ENCODE measurements around the gene ZNF709. TPM values are rescaled to one million over a fixed set of nuclear protein-coding genes. Genes with fewer than 3 reads are reported as not detected.
"Not testable (repeated sequence)": the region's sequence is repeated elsewhere in the genome, so short reads cannot be mapped to it uniquely, and the experiment has no call there.

Gene ZNF709
- polyA plus RNA-seq, 3 donors = 0.15 to 0.28 (median 0.19) TPM

GRCh38 chr19:12465211-12465610 is 19.4 kb downstream of the ZNF709 start:
- peaks cover 0 to 32% of the 10 kb centered on the region in 2 donors for H3K36me3 ChIP-seq (replicated peaks in 1 of 2; ENCODE audit: control insufficient read depth in 1 of 2, insufficient read depth in 2 of 2, low read length in 2 of 2)
- WGBS (ENCODE audit: insufficient coverage) = no CpG with 5 or more reads among the region's 5 CpGs
- DNase-seq = no peak
- Mint-ChIP-seq H3K27me3 (ENCODE audit: low read depth in 3 of 3) (peaks cover 0 to 2% (median 0%) of the 10 kb centered on the region in 3 donors), H3K4me3 (no peak overlapping the region), H3K9me3 (peaks cover 32 to 82% (median 68%) of the 10 kb centered on the region in 7 donors), H3K27ac (no peak overlapping the region), H3K4me1 (no peaks in the 10 kb centered on the region), H3K36me3 (peaks cover 8 to 27% of the 10 kb centered on the region in 2 donors)
- no peaks in the 10 kb centered on the region for H4K20me1 ChIP-seq (ENCODE audit: insufficient read depth, low read length)
- no peak overlapping the region for H3K4me2 ChIP-seq (replicated peaks; ENCODE audit: extremely low read depth, low read length, poor library complexity, severe bottlenecking)
- intact Hi-C loops (cut with micrococcal nuclease) = no loop called here
- no peak for TF ChIP-seq CTCF (IDR thresholded peaks at IDR 0.05)
- H3K4me1 ChIP-seq (ENCODE audit: control insufficient read depth in 1 of 2, insufficient read depth in 2 of 2, low read length in 2 of 2) = no peaks in the 10 kb centered on the region
- no peaks in the 10 kb centered on the region for H3K79me2 ChIP-seq (ENCODE audit: insufficient read depth, low read length)
- no peak overlapping the region for H3K9ac ChIP-seq (ENCODE audit: insufficient read depth, low read length, poor library complexity, severe bottlenecking)
- no peak overlapping the region for H3K27ac ChIP-seq (ENCODE audit: low read depth in 1 of 2, low read length in 2 of 2)
- H3K4me3 ChIP-seq (replicated peaks in 1 of 3; ENCODE audit: low read depth in 2 of 3, low read length in 3 of 3) = peak overlapping the region in 1 of 3 experiments; percentile 32
- no peak overlapping the region for H2AFZ ChIP-seq (ENCODE audit: insufficient read depth, low read depth, low read length, poor library complexity, severe bottlenecking)
- H3K27me3 ChIP-seq (ENCODE audit: control insufficient read depth in 2 of 2, insufficient read depth in 2 of 2, low read length in 2 of 2) = no peaks in the 10 kb centered on the region
- peaks cover 52 to 79% of the 10 kb centered on the region in 2 donors for H3K9me3 ChIP-seq (replicated peaks in 1 of 2; ENCODE audit: control insufficient read depth in 1 of 2, insufficient read depth in 1 of 2, low read length in 2 of 2)

- H3K9me3 ChIP-seq (replicated peaks in 1 of 2; ENCODE audit: control insufficient read depth in 1 of 2, insufficient read depth in 1 of 2, low read length in 2 of 2) = peaks cover 52 to 79% of the 10 kb centered on the region in 2 donors
- intact Hi-C loops (cut with micrococcal nuclease) = no loop called here
- H3K79me2 ChIP-seq (ENCODE audit: insufficient read depth, low read length) = no peaks in the 10 kb centered on the region
- peak overlapping the region in 1 of 3 experiments; percentile 32 for H3K4me3 ChIP-seq (replicated peaks in 1 of 3; ENCODE audit: low read depth in 2 of 3, low read length in 3 of 3)
- H3K36me3 Mint-ChIP-seq = peaks cover 8 to 23% of the 10 kb centered on the region in 2 donors
- H3K27ac ChIP-seq (ENCODE audit: low read depth in 1 of 2, low read length in 2 of 2) = no peak overlapping the region
- H4K20me1 ChIP-seq (ENCODE audit: insufficient read depth, low read length) = no peaks in the 10 kb centered on the region
- H3K36me3 ChIP-seq (replicated peaks in 1 of 2; ENCODE audit: control insufficient read depth in 1 of 2, insufficient read depth in 2 of 2, low read length in 2 of 2) = peaks cover 0 to 32% of the 10 kb centered on the region in 2 donors
- no peak for TF ChIP-seq CTCF (IDR thresholded peaks at IDR 0.05)
- H3K27ac Mint-ChIP-seq = no peak overlapping the region
- H3K27me3 ChIP-seq (ENCODE audit: control insufficient read depth in 2 of 2, insufficient read depth in 2 of 2, low read length in 2 of 2) = no peaks in the 10 kb centered on the region
- no peak for DNase-seq
- peaks cover 0 to 2% (median 0%) of the 10 kb centered on the region in 3 donors for H3K27me3 Mint-ChIP-seq (ENCODE audit: low read depth in 3 of 3)
- no peak overlapping the region for H3K4me2 ChIP-seq (replicated peaks; ENCODE audit: extremely low read depth, low read length, poor library complexity, severe bottlenecking)
- peaks cover 29 to 82% (median 68%) of the 10 kb centered on the region in 7 donors for H3K9me3 Mint-ChIP-seq
- H3K4me3 Mint-ChIP-seq = no peak overlapping the region
- no peak overlapping the region for H2AFZ ChIP-seq (ENCODE audit: insufficient read depth, low read depth, low read length, poor library complexity, severe bottlenecking)
- WGBS (ENCODE audit: insufficient coverage) = no CpG with 5 or more reads among the region's 3 CpGs
- no peak overlapping the region for H3K9ac ChIP-seq (ENCODE audit: insufficient read depth, low read length, poor library complexity, severe bottlenecking)
- no peaks in the 10 kb centered on the region for H3K4me1 ChIP-seq (ENCODE audit: control insufficient read depth in 1 of 2, insufficient read depth in 2 of 2, low read length in 2 of 2)
- H3K4me1 Mint-ChIP-seq = no peaks in the 10 kb centered on the region
Measured at GRCh38 chr19:12464769-12465168, 19.8 kb downstream of the ZNF709 start.

GRCh38 chr19:12464139-12464538 is 20.5 kb downstream of the ZNF709 start:
- Mint-ChIP-seq H3K36me3 (peaks cover 8 to 23% of the 10 kb centered on the region in 2 donors), H3K9me3 (peaks cover 29 to 81% (median 68%) of the 10 kb centered on the region in 7 donors)
- H3K79me2 ChIP-seq (ENCODE audit: insufficient read depth, low read length); H3K4me1 ChIP-seq (ENCODE audit: control insufficient read depth in 1 of 2, insufficient read depth in 2 of 2, low read length in 2 of 2); intact Hi-C loops (cut with micrococcal nuclease); H3K4me1 Mint-ChIP-seq; H2AFZ ChIP-seq (ENCODE audit: insufficient read depth, low read depth, low read length, poor library complexity, severe bottlenecking); H3K27me3 Mint-ChIP-seq (ENCODE audit: low read depth in 3 of 3); H3K27me3 ChIP-seq (ENCODE audit: control insufficient read depth in 2 of 2, insufficient read depth in 2 of 2, low read length in 2 of 2); H3K27ac ChIP-seq (ENCODE audit: low read depth in 1 of 2, low read length in 2 of 2); DNase-seq; H4K20me1 ChIP-seq (ENCODE audit: insufficient read depth, low read length); H3K4me3 Mint-ChIP-seq; H3K4me2 ChIP-seq (replicated peaks; ENCODE audit: extremely low read depth, low read length, poor library complexity, severe bottlenecking); H3K9ac ChIP-seq (ENCODE audit: insufficient read depth, low read length, poor library complexity, severe bottlenecking); H3K27ac Mint-ChIP-seq: not testable (repeated sequence)
- 97% methylated on average over 4 of the region's 6 CpGs for WGBS (ENCODE audit: insufficient coverage)
- peaks cover 0 to 32% of the 10 kb centered on the region in 2 donors for H3K36me3 ChIP-seq (replicated peaks in 1 of 2; ENCODE audit: control insufficient read depth in 1 of 2, insufficient read depth in 2 of 2, low read length in 2 of 2)
- H3K9me3 ChIP-seq (replicated peaks in 1 of 2; ENCODE audit: control insufficient read depth in 1 of 2, insufficient read depth in 1 of 2, low read length in 2 of 2) = peaks cover 46 to 79% of the 10 kb centered on the region in 2 donors
- H3K4me3 ChIP-seq (replicated peaks in 1 of 3; ENCODE audit: low read depth in 2 of 3, low read length in 3 of 3) = peak overlapping the region in 1 of 3 experiments; percentile 32

Data from CD14-positive monocyte (primary cell).